AG08396 (cell line): ENCODE data around the gene BGN.

Source experiments
- DNase-seq: peaks from one replicate; pipeline ENCODE4 v3.0.0; 2012; ENCODE audit warnings: low spot score, mixed read lengths

The BGN gene

GRCh38 chrX:153526801-153527200 is 32.0 kb downstream of the BGN start:
- no peak for DNase-seq

- DNase-seq: no peak
Measured at GRCh38 chrX:153527208-153527607, 32.4 kb downstream of the BGN start.

- no peak for DNase-seq
Measured at GRCh38 chrX:153530411-153531129, 35.8 kb downstream of the BGN start.

GRCh38 chrX:153533091-153533490 is 38.3 kb downstream of the BGN start:
- DNase-seq: no peak

- no peak for DNase-seq
Measured at GRCh38 chrX:153537080-153537479, 42.3 kb downstream of the BGN start.

- no peak for DNase-seq
Measured at GRCh38 chrX:153537526-153538295, 42.9 kb downstream of the BGN start.

- DNase-seq: no peak
Measured at GRCh38 chrX:153538424-153538823, 43.6 kb downstream of the BGN start.

- peak; percentile 85 for DNase-seq
Measured at GRCh38 chrX:153539171-153539978, 44.6 kb downstream of the BGN start.

- DNase-seq: no peak
Measured at GRCh38 chrX:153539979-153540358, 45.2 kb downstream of the BGN start.

GRCh38 chrX:153544727-153545126 is 49.9 kb downstream of the BGN start:
- no peak for DNase-seq

- no peak for DNase-seq
Measured at GRCh38 chrX:153546386-153546785, 51.6 kb downstream of the BGN start.

GRCh38 chrX:153547195-153547594 is 52.4 kb downstream of the BGN start:
- no peak for DNase-seq

- no peak for DNase-seq
Measured at GRCh38 chrX:153549231-153549630, 54.5 kb downstream of the BGN start.

GRCh38 chrX:153549807-153550206 is 55.0 kb downstream of the BGN start:
- no peak for DNase-seq

- DNase-seq: no peak
Measured at GRCh38 chrX:153551135-153551534, 56.4 kb downstream of the BGN start.

GRCh38 chrX:153554519-153555167 is 59.9 kb downstream of the BGN start:
- peak; percentile 85 for DNase-seq

GRCh38 chrX:153556767-153557166 is 62.0 kb downstream of the BGN start:
- no peak for DNase-seq

GRCh38 chrX:153557618-153558355 is 63.0 kb downstream of the BGN start:
- no peak for DNase-seq
